ENCODE data around the gene NEDD4L.

Gene NEDD4L

GRCh38 chr18:58217052-58217451 lies 173.0 kb downstream of the NEDD4L start:
- DNase-seq = no peak

- no peak for DNase-seq
These were observed 174.1 kb downstream of the NEDD4L start for GRCh38 chr18:58218117-58218516.

GRCh38 chr18:58221060-58221725 lies 177.2 kb downstream of the NEDD4L start:
- DNase-seq = no peak

- DNase-seq = no peak
These were observed 178.6 kb downstream of the NEDD4L start for GRCh38 chr18:58222432-58223125.

GRCh38 chr18:58223717-58224424 lies 179.8 kb downstream of the NEDD4L start:
- no peak for DNase-seq

GRCh38 chr18:58224425-58224750 lies 180.4 kb downstream of the NEDD4L start:
- no peak for DNase-seq

GRCh38 chr18:58225101-58225500 lies 181.1 kb downstream of the NEDD4L start:
- no peak for DNase-seq

- DNase-seq = no peak
These were observed 182.4 kb downstream of the NEDD4L start for GRCh38 chr18:58226429-58226828.

GRCh38 chr18:58227361-58227930 lies 183.4 kb downstream of the NEDD4L start:
- DNase-seq = no peak

- DNase-seq = no peak
These were observed 184.2 kb downstream of the NEDD4L start for GRCh38 chr18:58228176-58228575.

GRCh38 chr18:58228762-58229161 lies 184.7 kb downstream of the NEDD4L start:
- DNase-seq = no peak

- no peak for DNase-seq
These were observed 185.1 kb downstream of the NEDD4L start for GRCh38 chr18:58229162-58229561.

GRCh38 chr18:58230438-58231179 lies 186.6 kb downstream of the NEDD4L start:
- no peak for DNase-seq

GRCh38 chr18:58231930-58232329 lies 187.9 kb downstream of the NEDD4L start:
- DNase-seq = no peak

- no peak for DNase-seq
These were observed 188.6 kb downstream of the NEDD4L start for GRCh38 chr18:58232668-58233067.

GRCh38 chr18:58234359-58234741 lies 190.3 kb downstream of the NEDD4L start:
- DNase-seq = no peak

- no peak for DNase-seq
These were observed 191.0 kb downstream of the NEDD4L start for GRCh38 chr18:58235001-58235436.

GRCh38 chr18:58239879-58240278 lies 195.9 kb downstream of the NEDD4L start:
- no peak for DNase-seq

- no peak for DNase-seq
These were observed 197.1 kb downstream of the NEDD4L start for GRCh38 chr18:58241026-58241679.

GRCh38 chr18:58241877-58242276 lies 197.9 kb downstream of the NEDD4L start:
- DNase-seq = no peak

GRCh38 chr18:58242435-58242834 lies 198.4 kb downstream of the NEDD4L start:
- no peak for DNase-seq

- DNase-seq = no peak
These were observed 198.9 kb downstream of the NEDD4L start for GRCh38 chr18:58242968-58243367.

Data from effector CD4-positive, alpha-beta T cell (primary cell).